GM19023 (cell line): ENCODE measurements around the gene C2orf80.
"Not testable (repeated sequence)": the region's sequence is repeated elsewhere in the genome, so short reads cannot be mapped to it uniquely, and the experiment has no call there.

ENCODE experiments used
- ATAC-seq: cut with Tn5 transposase; IDR thresholded peaks from one replicate; pipeline ENCODE4 v1.9.1; 2021; ENCODE audit warnings: mild to moderate bottlenecking, moderate library complexity; ENCODE audit not compliant: unreplicated experiment

The C2orf80 gene

DNA sequence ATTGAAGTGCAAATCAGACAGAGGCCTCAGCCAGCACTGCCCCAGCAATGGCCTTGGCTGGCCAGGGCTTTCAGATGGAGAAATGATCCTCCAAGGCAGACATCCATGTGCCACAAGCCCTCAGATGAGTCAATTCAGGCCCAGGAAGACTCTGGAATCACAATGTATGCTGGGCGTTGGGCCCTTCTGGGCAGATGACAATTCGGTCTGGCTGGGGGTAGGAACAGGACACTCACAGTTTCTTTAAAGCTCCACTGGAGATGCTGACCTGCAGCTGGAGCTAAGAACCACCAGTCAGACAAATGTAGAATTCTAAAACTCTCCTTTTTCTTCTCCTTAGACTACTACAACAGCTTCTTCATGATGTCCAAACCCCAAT is 53.1 kb downstream of the C2orf80 start:
- no peak for ATAC-seq

- ATAC-seq = no peak
Observed at GRCh38 chr2:208135794-208136715, 53.8 kb downstream of the C2orf80 start.

- no peak for ATAC-seq
Observed at GRCh38 chr2:208134928-208135586, 54.8 kb downstream of the C2orf80 start.

DNA sequence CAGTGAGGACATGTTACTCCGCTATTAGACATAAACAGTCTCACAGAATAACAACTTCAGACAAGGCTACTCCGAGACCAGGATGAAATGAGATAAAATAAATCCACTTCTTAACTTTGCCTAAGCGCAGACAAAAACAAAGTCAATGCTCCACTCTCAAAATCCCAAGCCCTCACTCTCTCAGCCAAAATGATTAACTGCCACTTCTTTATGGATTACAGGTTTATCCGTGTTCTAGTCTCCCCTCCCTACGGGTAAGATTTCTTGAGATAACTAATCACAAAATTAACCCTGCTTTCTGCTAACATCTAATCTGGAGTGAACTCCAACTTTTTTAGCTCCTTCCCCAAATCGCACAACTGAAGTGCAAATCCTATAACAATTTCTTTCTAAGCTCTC is 59.1 kb downstream of the C2orf80 start:
- no peak for ATAC-seq

DNA sequence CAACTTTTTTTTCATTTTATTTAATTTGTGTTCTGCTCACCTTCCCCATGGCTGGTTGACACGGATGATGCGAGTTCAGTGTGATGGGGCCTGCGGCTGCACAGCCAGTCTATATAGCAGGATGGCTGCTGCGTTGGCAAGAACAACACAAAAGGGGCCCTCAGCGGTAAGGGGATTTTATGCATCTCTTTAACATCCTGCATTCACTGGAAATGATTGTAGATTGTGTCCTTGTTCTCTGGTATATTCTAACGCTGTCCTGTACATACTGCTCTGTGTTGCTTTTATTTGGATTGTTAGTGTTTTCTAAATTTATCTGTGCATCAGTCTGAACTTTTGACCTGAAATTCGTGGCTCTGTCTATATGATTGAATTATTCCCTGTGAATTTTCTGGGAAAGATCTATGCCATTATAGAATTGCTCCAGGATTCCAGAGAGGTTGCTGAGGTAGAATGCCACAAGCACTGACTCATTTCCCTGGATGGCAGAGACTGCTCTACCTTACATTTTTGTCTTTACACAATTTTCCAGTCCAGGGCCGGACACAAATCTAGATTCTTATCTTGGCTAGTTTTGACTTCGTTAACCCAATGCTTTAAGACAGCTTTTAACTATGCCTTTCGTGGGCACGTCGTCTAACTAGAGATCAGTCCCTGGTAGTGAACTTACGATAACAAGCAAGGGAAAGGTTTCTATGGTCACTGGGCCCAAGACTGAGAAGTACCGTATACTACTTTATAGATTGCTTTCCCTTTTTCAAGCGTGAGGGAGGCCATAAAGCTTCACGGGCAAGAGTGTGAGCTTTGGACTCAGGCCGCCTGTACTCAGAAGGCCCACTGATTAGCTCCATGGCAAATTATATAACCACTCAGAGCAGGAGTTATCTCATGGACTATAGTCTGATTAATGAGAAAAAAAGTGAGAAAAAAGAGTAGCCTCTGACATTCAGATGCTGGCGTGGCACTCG is 59.8 kb downstream of the C2orf80 start, which contains the start of gene CRYGC:
Gene CRYGC, minus strand, starts transcription at position 85 of the 968 bp plus-strand sequence. Its CDS starts 36 bp downstream, at position 49.
- ATAC-seq = no peak

- ATAC-seq = no peak
Observed at GRCh38 chr2:208128136-208128535, 61.7 kb downstream of the C2orf80 start.

DNA sequence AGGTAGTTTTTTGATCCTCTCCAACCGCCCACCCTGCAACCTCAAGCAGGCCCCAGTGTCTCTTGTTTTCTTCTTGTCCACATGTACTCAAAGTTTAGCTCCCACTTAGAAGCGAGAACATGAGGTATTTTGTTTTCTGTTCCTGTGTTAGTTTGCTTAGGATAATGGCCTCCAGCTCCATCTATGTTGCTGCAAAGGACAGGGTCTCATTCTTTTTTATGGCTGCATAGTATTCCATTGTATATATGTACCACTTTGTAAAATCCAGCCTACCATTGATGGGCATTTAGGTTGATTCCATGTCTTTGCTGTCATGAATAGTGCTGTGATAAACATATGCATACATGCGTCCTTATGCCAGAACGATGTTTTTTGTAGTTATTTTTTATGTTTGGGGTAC is 62.7 kb downstream of the C2orf80 start:
- no peak for ATAC-seq

- ATAC-seq = no peak
Observed at GRCh38 chr2:208125251-208125650, 64.6 kb downstream of the C2orf80 start.

GRCh38 chr2:208124013-208124715 is 65.7 kb downstream of the C2orf80 start, which contains the start of gene CRYGD:
TSS of gene CRYGD (minus strand) at chr2:208124524. CDS start at chr2:208124473, 51 bp downstream.
- not testable (repeated sequence) for ATAC-seq

DNA sequence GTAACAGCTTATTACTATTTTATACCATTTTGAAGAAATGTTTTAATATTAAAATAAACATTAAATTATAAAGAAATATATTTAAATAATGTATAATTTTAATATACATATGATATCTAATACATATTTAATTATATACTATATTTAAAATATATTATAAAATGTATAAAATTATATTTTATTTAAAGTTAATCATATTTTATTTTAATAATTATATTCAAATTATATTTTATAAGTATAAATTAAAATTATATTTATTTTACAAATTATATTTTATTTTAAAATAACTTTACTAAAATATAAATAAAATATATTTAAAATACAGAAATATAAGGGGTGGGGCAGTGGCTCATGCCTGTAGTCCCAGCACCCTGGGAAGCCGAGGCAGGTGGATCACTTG is 67.6 kb downstream of the C2orf80 start:
- no peak for ATAC-seq

DNA sequence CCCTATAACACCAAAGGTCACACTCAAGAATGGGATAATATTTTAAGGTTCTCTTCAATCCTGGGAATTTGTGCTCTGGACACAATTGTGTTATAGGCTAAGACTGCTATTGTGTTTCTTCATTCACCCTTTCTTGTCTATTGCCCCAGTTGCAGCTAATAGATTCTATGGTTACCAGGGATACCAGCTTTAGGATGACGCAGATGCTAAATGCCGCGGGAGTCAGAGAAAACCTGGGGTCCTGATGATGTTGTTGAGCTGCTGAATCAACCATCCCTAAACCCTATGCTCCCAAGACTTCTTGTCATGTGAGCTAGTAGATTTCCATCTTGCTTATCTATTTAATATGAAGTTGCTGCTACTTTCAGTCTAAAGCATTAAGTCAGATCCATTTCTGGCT is 70.9 kb downstream of the C2orf80 start:
- no peak for ATAC-seq

DNA sequence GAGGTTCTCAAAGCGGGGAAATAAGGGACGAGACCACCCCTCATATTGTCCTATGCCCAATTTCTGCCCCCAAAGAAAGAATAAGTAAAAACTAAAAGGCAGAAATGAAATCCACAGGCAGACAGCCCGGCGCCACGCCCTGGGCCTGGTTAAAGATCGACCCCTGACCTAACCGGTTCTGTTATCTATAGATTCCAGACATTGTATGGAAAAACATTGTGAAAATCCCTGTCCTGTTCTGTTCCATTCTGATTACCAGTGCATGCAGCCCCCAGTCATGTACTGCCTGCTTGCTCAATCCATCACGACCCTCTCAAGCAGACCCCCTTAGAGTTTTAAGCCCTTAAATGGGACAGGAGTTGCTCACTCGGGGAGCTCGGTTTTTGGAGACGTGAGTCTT is 72.4 kb downstream of the C2orf80 start:
- ATAC-seq = not testable (repeated sequence)
